K562 (cell line): ENCODE data around the gene TRAF7. TPM values are rescaled to one million over a fixed set of nuclear protein-coding genes. Genes with fewer than 3 reads are reported as not detected.

ENCODE experiments used
- RHOXF2B ChIP-seq: fragments of 250-450 bp; sonication (Bioruptor Pico); conservative IDR thresholded peaks from 2 replicates; pipeline ENCODE4 v1.5.1; 2021
- YBX1 ChIP-seq: fragments of 450-650 bp; IDR thresholded peaks from 2 replicates; pipeline ENCODE4 v1.7.1; 2016; ENCODE audit warnings: mild to moderate bottlenecking
- ZNF143 ChIP-seq: sonication (generic); formaldehyde crosslinking; IDR thresholded peaks from 2 replicates; pipeline ENCODE4 v1.9.0; 2022; ENCODE audit warnings: mild to moderate bottlenecking, missing genetic modification reagents
- ZNF165 ChIP-seq: fragments of 250-450 bp; sonication (Bioruptor Pico); IDR thresholded peaks from 2 replicates; pipeline ENCODE4 v1.4.0; 2020; ENCODE audit warnings: borderline replicate concordance
- ZNF263 ChIP-seq: sonication (generic); formaldehyde crosslinking; IDR thresholded peaks from 2 replicates; pipeline ENCODE4 v1.8.0; 2022; ENCODE audit warnings: mild to moderate bottlenecking, missing genetic modification reagents, borderline replicate concordance
- ZNF511 ChIP-seq: sonication (generic); formaldehyde crosslinking; IDR thresholded peaks from 2 replicates; pipeline ENCODE4 v1.8.0; 2022; ENCODE audit warnings: mild to moderate bottlenecking, missing genetic modification reagents
- polyA plus RNA-seq, 8 experiments: library from polyadenylated mRNA; depleted of rRNA in 4 of 8; stranded (reverse) in 5 of 8; unstranded in 3 of 8; fragments of >200 nt; fragmentation: Nextera tagmentation in 2 of 8; fragmentation: Illumina TruSeq in 1 of 8; extraction: Ambion mirVana in 2 of 8; extraction: Trizol in 1 of 8; gene quantifications; 2 replicates each; pipeline versions ENCODE4 v1.2.1 to v1.2.3, GENCODE V29; 2011 to 2014; ENCODE audit warnings: inconsistent platforms in 1 of 8, missing spikeins in 1 of 8
- total RNA-seq, 7 experiments: library from RNA; depleted of rRNA in 6 of 7; stranded (reverse); fragments of >200 nt in 6 of 7; fragmentation: Illumina TruSeq in 2 of 7; extraction: Trizol in 2 of 7; gene quantifications; 2 replicates each; pipeline versions ENCODE4 v1.2.1 to v1.2.3, GENCODE V29; 2011 to 2021; ENCODE audit warnings: low replicate concordance in 1 of 7
- TF ChIP-seq, protein P1 (sequence below): fragments of 450-650 bp; IDR thresholded peaks from 2 replicates; pipeline ENCODE4 v1.6.1; 2016; ENCODE audit warnings: mild to moderate bottlenecking

The TRAF7 gene
- total and polyA plus RNA-seq, 9 of the 15 experiments (the other 6 are each of a cell fraction or from before 2014, with no cell fraction given): 1.1 to 113 (median 41.6) TPM

GRCh38 chr16:2155977-2156848 is 631 bp downstream of the TRAF7 start (continued):
- 0 out of 2 replicates have a peak, but pooled peaks have one; percentile 22 for TF ChIP-seq ZNF165 (CRISPR knock-in tag)
- no peak for TF ChIP-seq ZNF263 (CRISPR knock-in tag)
- TF ChIP-seq ZNF143 (CRISPR knock-in tag): no peak
- TF ChIP-seq, protein P1, sequence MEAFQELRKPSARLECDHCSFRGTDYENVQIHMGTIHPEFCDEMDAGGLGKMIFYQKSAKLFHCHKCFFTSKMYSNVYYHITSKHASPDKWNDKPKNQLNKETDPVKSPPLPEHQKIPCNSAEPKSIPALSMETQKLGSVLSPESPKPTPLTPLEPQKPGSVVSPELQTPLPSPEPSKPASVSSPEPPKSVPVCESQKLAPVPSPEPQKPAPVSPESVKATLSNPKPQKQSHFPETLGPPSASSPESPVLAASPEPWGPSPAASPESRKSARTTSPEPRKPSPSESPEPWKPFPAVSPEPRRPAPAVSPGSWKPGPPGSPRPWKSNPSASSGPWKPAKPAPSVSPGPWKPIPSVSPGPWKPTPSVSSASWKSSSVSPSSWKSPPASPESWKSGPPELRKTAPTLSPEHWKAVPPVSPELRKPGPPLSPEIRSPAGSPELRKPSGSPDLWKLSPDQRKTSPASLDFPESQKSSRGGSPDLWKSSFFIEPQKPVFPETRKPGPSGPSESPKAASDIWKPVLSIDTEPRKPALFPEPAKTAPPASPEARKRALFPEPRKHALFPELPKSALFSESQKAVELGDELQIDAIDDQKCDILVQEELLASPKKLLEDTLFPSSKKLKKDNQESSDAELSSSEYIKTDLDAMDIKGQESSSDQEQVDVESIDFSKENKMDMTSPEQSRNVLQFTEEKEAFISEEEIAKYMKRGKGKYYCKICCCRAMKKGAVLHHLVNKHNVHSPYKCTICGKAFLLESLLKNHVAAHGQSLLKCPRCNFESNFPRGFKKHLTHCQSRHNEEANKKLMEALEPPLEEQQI: no peak
- no peak for TF ChIP-seq RHOXF2B (CRISPR knock-in tag)
- no peak for TF ChIP-seq YBX1
- TF ChIP-seq ZNF511 (CRISPR knock-in tag): peak; percentile 20; the same call in 1 of the 2 replicates
